Left colon (tissue), 2 donors: ENCODE measurements around the gene PHLDB2. TPM values are rescaled to one million over a fixed set of nuclear protein-coding genes. Genes with fewer than 3 reads are reported as not detected.

ENCODE experiments used
- ATAC-seq: fragments of 200-7000 bp; cut with Tn5 transposase; one replicate; pipeline ENCODE4 v1.9.1; 2020; ENCODE audit warnings: mild to moderate bottlenecking, moderate library complexity
- DNase-seq, 2 donors: peaks; one replicate each; pipeline ENCODE4 v3.0.0-alpha.2; 2020
- intact Hi-C, 2 donors: fragments of 100-400 bp; cut with DNase I in 1 of 2; cut with micrococcal nuclease in 1 of 2; formaldehyde crosslinking; loops; one replicate each; pipeline versions ENCODE4 v1.11.2 to v1.14.0; 2022; cut with DNase I, micrococcal nuclease
- total RNA-seq, 2 donors: library from RNA; stranded (reverse); fragmentation: NEBNext Ultra II Directional; extraction: Animal tissue kit (Norgen Biotek cat#: 25700); gene quantifications; one replicate each; pipeline ENCODE4 v1.2.1, GENCODE V29; 2021
- donor health status: DM: no; HTN: no; CAD: no.
- donor health status: DM: yes; HTN: yes; CAD: no.

PHLDB2 gene
- total RNA-seq, 2 donors from 2014 or later: 8.3 to 28.7 TPM

- no peak for ATAC-seq
- DNase-seq: no peak
- intact Hi-C loops: no loop called here
Observed at GRCh38 chr3:111870620-111871019, 11.6 kb downstream of the PHLDB2 start.

- DNase-seq (no peak), ATAC-seq (no peak)
- intact Hi-C loops: no loop called here
Observed at GRCh38 chr3:111871809-111872623, 13.0 kb downstream of the PHLDB2 start.

- intact Hi-C loops: no loop called here
- DNase-seq (no peak), ATAC-seq (no peak)
Observed at GRCh38 chr3:111872979-111873378, 13.9 kb downstream of the PHLDB2 start.

- no peak for ATAC-seq
- DNase-seq: no peak
- intact Hi-C loops: no loop called here
Observed at GRCh38 chr3:111874177-111874820, 15.2 kb downstream of the PHLDB2 start.

- DNase-seq (no peak), ATAC-seq (no peak)
- intact Hi-C loops: no loop called here
Observed at GRCh38 chr3:111881480-111881879, 22.4 kb downstream of the PHLDB2 start.

- intact Hi-C loops: no loop called here
- DNase-seq (no peak), ATAC-seq (no peak)
Observed at GRCh38 chr3:111882194-111882593, 23.1 kb downstream of the PHLDB2 start.

GRCh38 chr3:111882799-111883198 is 23.7 kb downstream of the PHLDB2 start:
- no peak for ATAC-seq
- no peak for DNase-seq
- intact Hi-C loops: no loop called here

- no peak for DNase-seq
- intact Hi-C loops: no loop called here
- ATAC-seq: no peak
Observed at GRCh38 chr3:111884411-111885018, 25.4 kb downstream of the PHLDB2 start.

GRCh38 chr3:111885578-111885977 is 26.5 kb downstream of the PHLDB2 start:
- DNase-seq (no peak), ATAC-seq (no peak)
- intact Hi-C loops: no loop called here

- ATAC-seq (no peak), DNase-seq (no peak)
- intact Hi-C loops: no loop called here
Observed at GRCh38 chr3:111890051-111890580, 31.1 kb downstream of the PHLDB2 start.

- DNase-seq (no peak), ATAC-seq (no peak)
- intact Hi-C loops: no loop called here
Observed at GRCh38 chr3:111892070-111892469, 33.0 kb downstream of the PHLDB2 start.

- intact Hi-C loops: no loop called here
- no peak for DNase-seq
- no peak for ATAC-seq
Observed at GRCh38 chr3:111895071-111895470, 36.0 kb downstream of the PHLDB2 start.

GRCh38 chr3:111899966-111900365 is 40.9 kb downstream of the PHLDB2 start:
- no peak for DNase-seq
- ATAC-seq: no peak
- intact Hi-C loops: no loop called here

GRCh38 chr3:111901637-111902036 is 42.6 kb downstream of the PHLDB2 start:
- DNase-seq: no peak
- intact Hi-C loops: no loop called here
- no peak for ATAC-seq

- DNase-seq: no peak
- intact Hi-C loops: no loop called here
- no peak for ATAC-seq
Observed at GRCh38 chr3:111902534-111902933, 43.5 kb downstream of the PHLDB2 start.

- DNase-seq (no peak), ATAC-seq (no peak)
- intact Hi-C loops: no loop called here
Observed at GRCh38 chr3:111903067-111903511, 44.0 kb downstream of the PHLDB2 start.

- no peak for DNase-seq
- no peak for ATAC-seq
- intact Hi-C loops: no loop called here
Observed at GRCh38 chr3:111904376-111905241, 45.5 kb downstream of the PHLDB2 start.

GRCh38 chr3:111906656-111907055 is 47.6 kb downstream of the PHLDB2 start:
- ATAC-seq (no peak), DNase-seq (no peak)
- intact Hi-C loops: no loop called here

- intact Hi-C loops: no loop called here
- ATAC-seq (no peak), DNase-seq (no peak)
Observed at GRCh38 chr3:111907151-111907550, 48.1 kb downstream of the PHLDB2 start.
